Ascending aorta (tissue), 2 donors: ENCODE results near the gene C16orf87. TPM values are rescaled to one million over a fixed set of nuclear protein-coding genes. Genes with fewer than 3 reads are reported as not detected.
A peak's percentile ranks its signal among the peaks of the same experiment; 100 is the strongest.

Experiments
- DNase-seq, 2 donors: peaks; one replicate each; pipeline ENCODE4 v3.0.0-alpha.2; 2019; ENCODE audit warnings: low spot score in 2 of 2
- H3K27ac ChIP-seq, 2 donors: fragments of 200-600 bp; sonication (generic); one replicate each; pipeline ENCODE4 v1.5.1; 2016 to 2017; ENCODE audit warnings: mild to moderate bottlenecking in 1 of 2
- H3K27me3 ChIP-seq: fragments of 200-600 bp; sonication (generic); one replicate; pipeline ENCODE4 v1.5.1; 2017
- H3K36me3 ChIP-seq, 2 donors: fragments of 200-600 bp; sonication (generic); one replicate each; pipeline ENCODE4 v1.5.1; 2016
- H3K4me1 ChIP-seq, 2 donors: fragments of 200-600 bp; sonication (generic); one replicate each; pipeline ENCODE4 v1.5.1; 2016 to 2017; ENCODE audit warnings: mild to moderate bottlenecking in 1 of 2
- H3K4me3 ChIP-seq, 2 donors: fragments of 200-600 bp; sonication (generic); one replicate each; pipeline ENCODE4 v1.5.1; 2016 to 2017; ENCODE audit warnings: mild to moderate bottlenecking in 1 of 2
- H3K9me3 ChIP-seq, 2 donors: fragments of 200-600 bp; sonication (generic); one replicate each; pipeline ENCODE4 v1.5.1; 2016
- CTCF ChIP-seq, 3 experiments: fragments of 200-600 bp in 2 of 3; fragments of 450-650 bp in 1 of 3; sonication (generic) in 2 of 3; IDR thresholded peaks; one replicate each; pipeline ENCODE4 v1.5.1; 2016 to 2019; ENCODE audit warnings: antibody characterized with exemption in 3 of 3, mild to moderate bottlenecking in 1 of 3, moderate library complexity in 1 of 3
- intact Hi-C: fragments of 100-400 bp; cut with DNase I; formaldehyde crosslinking; loops from one replicate; pipeline ENCODE4 v1.15.1; 2023
- total RNA-seq: library from RNA; depleted of rRNA; stranded (reverse); fragments of >200 nt; gene quantifications from one replicate; pipeline ENCODE4 v1.1.0, GENCODE V29; 2016

Gene C16orf87
- total RNA-seq, 1 donor from 2014 or later = under 0.01 TPM

- Histone ChIP-seq H3K9me3 (no peaks in the 10 kb centered on the region), H3K27ac (no peak overlapping the region), H3K27me3 (no peaks in the 10 kb centered on the region), H3K4me3 (no peak overlapping the region), H3K36me3 (no peaks in the 10 kb centered on the region), H3K4me1 (no peaks in the 10 kb centered on the region)
- TF ChIP-seq CTCF (IDR thresholded peaks at IDR 0.05) = no peak
- DNase-seq = no peak
- intact Hi-C loops = no loop called here
Measured at GRCh38 chr16:46848768-46849764, 18.1 kb upstream of the C16orf87 start.

- no peak for TF ChIP-seq CTCF (IDR thresholded peaks at IDR 0.05)
- no peak overlapping the region for H3K27ac ChIP-seq
- no peaks in the 10 kb centered on the region for H3K9me3 ChIP-seq
- no peaks in the 10 kb centered on the region for H3K36me3 ChIP-seq
- DNase-seq = no peak
- intact Hi-C loops = no loop called here
- no peaks in the 10 kb centered on the region for H3K4me1 ChIP-seq
- no peak overlapping the region for H3K4me3 ChIP-seq
- no peaks in the 10 kb centered on the region for H3K27me3 ChIP-seq
Measured at GRCh38 chr16:46845952-46846351, 15.0 kb upstream of the C16orf87 start.

GRCh38 chr16:46844771-46845170 is 13.8 kb upstream of the C16orf87 start:
- DNase-seq = no peak
- no peaks in the 10 kb centered on the region for H3K4me1 ChIP-seq
- no peaks in the 10 kb centered on the region for H3K36me3 ChIP-seq
- H3K9me3 ChIP-seq = no peaks in the 10 kb centered on the region
- H3K27ac ChIP-seq = no peak overlapping the region
- no peak overlapping the region for H3K4me3 ChIP-seq
- H3K27me3 ChIP-seq = no peaks in the 10 kb centered on the region
- intact Hi-C loops = no loop called here
- TF ChIP-seq CTCF (IDR thresholded peaks at IDR 0.05) = no peak

- Histone ChIP-seq H3K9me3 (no peaks in the 10 kb centered on the region), H3K36me3 (no peaks in the 10 kb centered on the region), H3K4me3 (peak overlapping the region in 1 of 2 donors; percentile 5), H3K27me3 (no peaks in the 10 kb centered on the region), H3K27ac (no peak overlapping the region), H3K4me1 (no peaks in the 10 kb centered on the region)
- intact Hi-C loops = no loop called here
- no peak for DNase-seq
- TF ChIP-seq CTCF (IDR thresholded peaks at IDR 0.05) = peak in 1 of 3 experiments; percentile 7
Measured at GRCh38 chr16:46843898-46844642, 13.1 kb upstream of the C16orf87 start.

GRCh38 chr16:46842192-46842895 is 11.4 kb upstream of the C16orf87 start:
- no peaks in the 10 kb centered on the region for H3K36me3 ChIP-seq

More at GRCh38 chr16:46842192-46842895, 11.4 kb upstream of the C16orf87 start:
- TF ChIP-seq CTCF (IDR thresholded peaks at IDR 0.05) = no peak
- Histone ChIP-seq H3K4me3 (no peak overlapping the region), H3K27me3 (no peaks in the 10 kb centered on the region), H3K9me3 (no peaks in the 10 kb centered on the region), H3K27ac (no peak overlapping the region), H3K4me1 (no peaks in the 10 kb centered on the region)
- no peak for DNase-seq
- intact Hi-C loops = no loop called here
